ENCODE data around the gene PDYN.

DNA sequence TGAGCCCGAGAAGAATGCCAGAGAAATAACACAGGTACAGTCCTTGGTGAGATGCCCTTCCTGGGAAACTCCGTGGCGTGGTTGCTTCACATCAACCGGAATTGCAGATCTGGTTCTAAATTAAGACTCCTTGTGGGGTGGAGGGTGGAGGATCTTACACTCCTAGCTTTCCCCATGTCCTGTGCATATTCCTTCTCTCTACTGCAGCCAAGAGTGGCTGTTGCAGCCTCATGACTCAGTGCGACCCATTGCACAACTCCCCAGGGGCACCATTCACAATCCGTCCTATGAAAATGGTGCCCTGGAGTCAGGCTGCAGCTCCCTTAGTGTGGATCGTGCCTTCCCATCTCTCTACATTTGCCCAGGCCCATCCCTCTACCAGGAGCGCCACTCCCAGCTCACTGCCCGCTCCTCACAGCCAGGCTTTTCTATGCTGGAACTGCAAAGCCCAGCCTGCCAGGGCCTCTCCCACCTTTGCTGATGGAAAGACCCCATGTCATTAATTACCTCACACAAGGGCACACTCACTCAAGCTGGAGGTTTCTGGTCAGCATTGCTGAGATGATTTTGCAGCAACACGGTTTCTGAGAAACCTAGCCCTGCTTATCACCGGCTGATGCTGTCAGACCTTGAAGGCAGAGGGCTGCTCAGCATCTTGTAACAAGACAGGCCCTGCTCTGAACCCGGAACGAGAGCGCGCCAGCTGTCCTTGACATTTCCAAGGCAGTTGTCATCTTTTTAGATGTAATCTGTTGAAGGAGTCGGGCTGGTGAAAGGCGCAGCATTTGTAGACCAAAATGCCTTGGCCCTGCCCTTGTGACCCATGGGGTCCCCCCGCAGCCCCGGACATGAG lies 58.9 kb downstream of the PDYN start:
- no peak for TF ChIP-seq EZH2 (IDR thresholded peaks at IDR 0.05)
- TF ChIP-seq CTCF (IDR thresholded peaks at IDR 0.05) = no peak
